Left cardiac atrium (tissue), 4 donors: Measurements from ENCODE around the gene CGGBP1. TPM values are rescaled to one million over a fixed set of nuclear protein-coding genes. Genes with fewer than 3 reads are reported as not detected.

Experiments used
- ATAC-seq, 2 donors: fragments of 200-7000 bp; cut with Tn5 transposase; one replicate each; pipeline ENCODE4 v1.9.1; 2020; ENCODE audit warnings: mild to moderate bottlenecking in 2 of 2, moderate library complexity in 2 of 2
- DNase-seq: peaks from one replicate; pipeline ENCODE4 v3.0.0-alpha.2; 2020
- intact Hi-C, 2 donors: fragments of 100-400 bp; cut with DNase I; formaldehyde crosslinking; loops; one replicate each; pipeline versions ENCODE4 v1.14.1 to v1.15.1; 2022 to 2023
- long read RNA-seq: library from polyadenylated mRNA; unstranded; transcript quantifications from one replicate; pipeline ENCODE4 v2.0.0, GENCODE V29; 2021
- total RNA-seq, 2 donors: library from RNA; stranded (reverse); fragmentation: NEBNext Ultra II Directional; extraction: Animal tissue kit (Norgen Biotek cat#: 25700); gene quantifications; one replicate each; pipeline ENCODE4 v1.2.1, GENCODE V29; 2021
- donor health status: DM: no; HTN: yes; CAD: no.
- donor health status: DM: no; HTN: yes; CAD: no; lungs with severe emphysema.
- donor health status: DM: yes; HTN: yes; CAD: no.
- donor health status: Dilated cardiomyopathy.

Gene CGGBP1
- total RNA-seq, result 10 to 100 TPM; 41.1 to 42.2 TPM
- long read RNA-seq, full-length matches to known transcripts, result 20 of 24 reads
- long read RNA-seq, partial matches to known transcripts, result 0 of 24 reads
- long read RNA-seq, other reads (novel, unspliced or antisense), result 4 of 24 reads

GRCh38 chr3:88058581-88059379 is at the start of gene CGGBP1, which contains the start of gene ZNF654:
Gene CGGBP1 (minus strand): TSS chr3:88059005. CDS start chr3:88055976, 3,029 bp downstream.
Gene ZNF654 (plus strand): TSS chr3:88059255. CDS start chr3:88059320, 65 bp downstream.
- peak; percentile 98 for DNase-seq
- ATAC-seq, result peak; percentile 95 to 97
- intact Hi-C loops, result loop anchor here in 1 of 2 donors (5.0 kb wide), 1 partner anchor 54 kb away; no protein-coding TSS in a partner anchor

GRCh38 chr3:88105325-88105724 is 46.5 kb upstream of the CGGBP1 start:
- intact Hi-C loops, result no loop called here
- DNase-seq, result no peak
- ATAC-seq, result peak in 1 of 2 donors; percentile 16

- no peak for DNase-seq
- intact Hi-C loops, result no loop called here
- no peak for ATAC-seq
Measured at GRCh38 chr3:88101142-88101541, 42.3 kb upstream of the CGGBP1 start.

- ATAC-seq (no peak), DNase-seq (no peak)
- intact Hi-C loops, result no loop called here
Measured at GRCh38 chr3:88093266-88093665, 34.5 kb upstream of the CGGBP1 start.

GRCh38 chr3:88092270-88092669 is 33.5 kb upstream of the CGGBP1 start:
- ATAC-seq (no peak), DNase-seq (no peak)
- intact Hi-C loops, result no loop called here

- no peak for ATAC-seq
- no peak for DNase-seq
- intact Hi-C loops, result no loop called here
Measured at GRCh38 chr3:88090681-88091080, 31.9 kb upstream of the CGGBP1 start.

- intact Hi-C loops, result no loop called here
- DNase-seq (no peak), ATAC-seq (no peak)
Measured at GRCh38 chr3:88084097-88084501, 25.3 kb upstream of the CGGBP1 start.

- intact Hi-C loops, result no loop called here
- DNase-seq, result no peak
- ATAC-seq, result no peak
Measured at GRCh38 chr3:88082854-88083253, 24.0 kb upstream of the CGGBP1 start.

GRCh38 chr3:88078932-88079331 is 20.1 kb upstream of the CGGBP1 start:
- DNase-seq, result no peak
- ATAC-seq, result no peak
- intact Hi-C loops, result no loop called here

GRCh38 chr3:88076712-88077111 is 17.9 kb upstream of the CGGBP1 start:
- intact Hi-C loops, result no loop called here

GRCh38 chr3:88075497-88075896 is 16.7 kb upstream of the CGGBP1 start:
- no peak for DNase-seq
- intact Hi-C loops, result no loop called here
- no peak for ATAC-seq

More at GRCh38 chr3:88076712-88077111, 17.9 kb upstream of the CGGBP1 start:
- DNase-seq (no peak), ATAC-seq (no peak)

GRCh38 chr3:88075072-88075471 is 16.3 kb upstream of the CGGBP1 start:
- ATAC-seq, result no peak

GRCh38 chr3:88061746-88062145 is 2.9 kb upstream of the CGGBP1 start:
- no peak for DNase-seq
- ATAC-seq, result no peak
- intact Hi-C loops, result no loop called here

More at GRCh38 chr3:88075072-88075471, 16.3 kb upstream of the CGGBP1 start:
- intact Hi-C loops, result no loop called here
- no peak for DNase-seq

GRCh38 chr3:88059380-88060170 is 770 bp upstream of the CGGBP1 start:
- intact Hi-C loops, result loop anchor here in 1 of 2 donors (5.0 kb wide), 1 partner anchor 53 kb away; no protein-coding TSS in a partner anchor
- peak; percentile 1 to 10 for ATAC-seq
- DNase-seq, result no peak

- intact Hi-C loops, result loop anchor here in 1 of 2 donors (5.0 kb wide), 1 partner anchor 54 kb away; no protein-coding TSS in a partner anchor
- ATAC-seq, result no peak
- DNase-seq, result no peak
Measured at GRCh38 chr3:88058306-88058580, 562 bp downstream of the CGGBP1 start.

GRCh38 chr3:88057630-88058305 is 1.0 kb downstream of the CGGBP1 start:
- ATAC-seq (no peak), DNase-seq (no peak)
- intact Hi-C loops, result loop anchor here in 1 of 2 donors (5.0 kb wide), 1 partner anchor 55 kb away; no protein-coding TSS in a partner anchor

- DNase-seq, result no peak
- intact Hi-C loops, result no loop called here
- ATAC-seq, result no peak
Measured at GRCh38 chr3:88046766-88047165, 12.0 kb downstream of the CGGBP1 start.

GRCh38 chr3:88044411-88044810 is 14.4 kb downstream of the CGGBP1 start:
- DNase-seq (no peak), ATAC-seq (no peak)
- intact Hi-C loops, result no loop called here

- intact Hi-C loops, result no loop called here
- no peak for ATAC-seq
- no peak for DNase-seq
Measured at GRCh38 chr3:88041005-88041404, 17.8 kb downstream of the CGGBP1 start.
